Endothelial cell (in vitro differentiated cells): Measurements from ENCODE around the gene TTC23L. TPM values are rescaled to one million over a fixed set of nuclear protein-coding genes. Genes with fewer than 3 reads are reported as not detected.

Source experiments
- DNase-seq: peaks from one replicate; pipeline ENCODE4 v3.0.0; 2021; ENCODE audit warnings: low spot score
- H3K27ac Mint-ChIP-seq: one replicate; pipeline ENCODE4 v1.8.0; 2021; ENCODE audit warnings: mixed read lengths, inconsistent platforms; ENCODE audit not compliant: unreplicated experiment
- H3K27me3 Mint-ChIP-seq: one replicate; pipeline ENCODE4 v1.8.0; 2021; ENCODE audit warnings: mild to moderate bottlenecking, moderate library complexity, mixed read lengths, inconsistent platforms; ENCODE audit not compliant: unreplicated experiment
- H3K36me3 Mint-ChIP-seq: one replicate; pipeline ENCODE4 v1.8.0; 2021; ENCODE audit warnings: mild to moderate bottlenecking, low read depth, mixed read lengths, inconsistent platforms; ENCODE audit not compliant: unreplicated experiment
- H3K4me1 Mint-ChIP-seq: one replicate; pipeline ENCODE4 v1.8.0; 2021; ENCODE audit warnings: mild to moderate bottlenecking, mixed read lengths, inconsistent platforms; ENCODE audit not compliant: unreplicated experiment
- H3K4me3 Mint-ChIP-seq: one replicate; pipeline ENCODE4 v1.8.0; 2021; ENCODE audit warnings: mild to moderate bottlenecking, mixed read lengths, inconsistent platforms; ENCODE audit not compliant: unreplicated experiment
- H3K9me3 Mint-ChIP-seq: one replicate; pipeline ENCODE4 v1.8.0; 2021; ENCODE audit warnings: mixed read lengths, inconsistent platforms; ENCODE audit not compliant: unreplicated experiment
- total RNA-seq: library from RNA; stranded (reverse); fragmentation: NEBNext Ultra II Directional; extraction: Animal tissue kit (Norgen Biotek cat#: 25700); gene quantifications from one replicate; pipeline ENCODE4 v1.2.1, GENCODE V29; 2021; ENCODE audit not compliant: unreplicated experiment
- TF ChIP-seq, protein P1 (sequence below): fragments of 200-600 bp; sonication (generic); IDR thresholded peaks from one replicate; pipeline ENCODE4 v1.5.0; 2021; ENCODE audit warnings: antibody characterized with exemption; ENCODE audit not compliant: unreplicated experiment

TTC23L gene
- total RNA-seq, 1 donor from 2014 or later: 0.26 TPM

DNA sequence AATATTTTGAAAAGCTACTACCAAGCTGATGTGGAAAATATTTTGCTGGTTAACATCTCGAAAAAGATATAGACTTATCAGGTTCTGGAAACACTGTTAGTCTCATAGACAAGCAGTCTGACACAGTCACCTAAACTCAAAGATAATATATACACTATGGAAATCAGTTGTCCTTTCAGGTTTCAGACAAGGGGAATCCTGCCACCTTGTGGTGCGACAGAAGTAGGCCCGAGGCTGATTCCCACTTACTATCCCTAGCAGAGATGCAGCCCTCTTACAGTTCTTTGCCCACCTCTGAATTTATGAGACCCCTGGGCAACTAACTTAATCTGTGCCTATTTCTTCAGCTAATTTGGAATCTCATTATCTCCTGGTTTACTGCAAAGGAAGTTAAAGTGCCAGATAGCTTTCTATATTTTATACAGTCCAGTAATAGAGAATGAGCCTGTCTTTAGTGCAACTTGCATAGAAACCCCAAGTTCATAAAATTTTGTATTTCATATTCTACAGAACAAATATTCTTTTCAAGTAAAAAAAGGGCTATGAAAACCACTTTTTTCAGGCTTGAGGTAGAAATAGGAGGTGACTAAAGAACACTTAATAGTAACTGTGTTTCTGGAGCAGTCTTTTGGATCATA, 59.4 kb downstream of the TTC23L start:
- TF ChIP-seq, protein P1, sequence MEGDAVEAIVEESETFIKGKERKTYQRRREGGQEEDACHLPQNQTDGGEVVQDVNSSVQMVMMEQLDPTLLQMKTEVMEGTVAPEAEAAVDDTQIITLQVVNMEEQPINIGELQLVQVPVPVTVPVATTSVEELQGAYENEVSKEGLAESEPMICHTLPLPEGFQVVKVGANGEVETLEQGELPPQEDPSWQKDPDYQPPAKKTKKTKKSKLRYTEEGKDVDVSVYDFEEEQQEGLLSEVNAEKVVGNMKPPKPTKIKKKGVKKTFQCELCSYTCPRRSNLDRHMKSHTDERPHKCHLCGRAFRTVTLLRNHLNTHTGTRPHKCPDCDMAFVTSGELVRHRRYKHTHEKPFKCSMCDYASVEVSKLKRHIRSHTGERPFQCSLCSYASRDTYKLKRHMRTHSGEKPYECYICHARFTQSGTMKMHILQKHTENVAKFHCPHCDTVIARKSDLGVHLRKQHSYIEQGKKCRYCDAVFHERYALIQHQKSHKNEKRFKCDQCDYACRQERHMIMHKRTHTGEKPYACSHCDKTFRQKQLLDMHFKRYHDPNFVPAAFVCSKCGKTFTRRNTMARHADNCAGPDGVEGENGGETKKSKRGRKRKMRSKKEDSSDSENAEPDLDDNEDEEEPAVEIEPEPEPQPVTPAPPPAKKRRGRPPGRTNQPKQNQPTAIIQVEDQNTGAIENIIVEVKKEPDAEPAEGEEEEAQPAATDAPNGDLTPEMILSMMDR: peak; percentile 72
- H3K27ac Mint-ChIP-seq: no peak overlapping the region
- no peak overlapping the region for H3K4me3 Mint-ChIP-seq
- peak; percentile 69 for DNase-seq
- H3K36me3 Mint-ChIP-seq: no peaks in the 10 kb centered on the region
- H3K4me1 Mint-ChIP-seq: no peaks in the 10 kb centered on the region
- H3K9me3 Mint-ChIP-seq: no peaks in the 10 kb centered on the region
- no peaks in the 10 kb centered on the region for H3K27me3 Mint-ChIP-seq

- H3K27me3 Mint-ChIP-seq: no peaks in the 10 kb centered on the region
- no peak overlapping the region for H3K27ac Mint-ChIP-seq
- no peak overlapping the region for H3K4me3 Mint-ChIP-seq
- H3K4me1 Mint-ChIP-seq: no peaks in the 10 kb centered on the region
- H3K9me3 Mint-ChIP-seq: no peaks in the 10 kb centered on the region
- no peak for DNase-seq
- TF ChIP-seq, protein P1: no peak
- H3K36me3 Mint-ChIP-seq: no peaks in the 10 kb centered on the region
Observed at GRCh38 chr5:34899066-34899465, 60.1 kb downstream of the TTC23L start.

DNA sequence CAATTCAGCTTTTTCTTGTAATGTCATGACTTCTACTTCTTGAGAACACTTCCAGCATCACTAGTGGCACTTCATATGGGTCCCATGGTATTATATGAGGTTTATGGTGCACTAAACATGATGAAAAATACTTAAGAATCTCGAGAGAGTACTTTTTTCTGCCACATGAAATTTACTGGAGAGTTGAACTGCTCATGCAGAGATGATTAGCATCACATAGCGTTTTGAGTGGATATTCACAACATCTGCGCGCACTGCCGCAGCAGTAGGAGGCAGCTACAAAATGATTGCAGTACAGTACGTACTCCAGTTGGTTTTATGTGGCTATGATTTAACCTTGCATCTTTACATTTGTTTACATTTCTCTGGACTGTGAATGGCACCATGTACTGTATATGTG, 61.7 kb downstream of the TTC23L start:
- H3K9me3 Mint-ChIP-seq: no peaks in the 10 kb centered on the region
- H3K27me3 Mint-ChIP-seq: no peaks in the 10 kb centered on the region
- H3K4me1 Mint-ChIP-seq: no peaks in the 10 kb centered on the region
- no peak for DNase-seq
- H3K4me3 Mint-ChIP-seq: no peak overlapping the region
- H3K36me3 Mint-ChIP-seq: no peaks in the 10 kb centered on the region
- H3K27ac Mint-ChIP-seq: no peak overlapping the region
- TF ChIP-seq, protein P1: no peak

DNA sequence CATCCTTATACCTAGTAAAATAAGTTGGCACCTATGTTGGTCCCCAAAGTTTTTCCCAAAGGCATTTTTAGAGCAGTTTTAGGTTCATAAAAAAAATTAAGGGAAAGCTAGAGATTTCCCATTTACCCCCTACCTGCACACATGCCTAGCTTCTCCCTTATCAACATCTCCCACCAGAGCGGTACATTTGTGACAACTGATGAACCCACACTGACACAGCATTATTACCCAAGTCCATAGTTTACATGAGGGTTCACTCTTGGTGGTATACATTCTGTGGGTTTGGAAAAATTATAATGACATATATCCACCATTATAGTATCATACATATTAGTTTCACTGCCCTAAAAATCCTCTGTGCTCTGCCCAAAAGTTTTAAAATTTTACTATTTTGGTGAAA, 64.3 kb downstream of the TTC23L start:
- no peaks in the 10 kb centered on the region for H3K4me1 Mint-ChIP-seq
- DNase-seq: no peak
- H3K9me3 Mint-ChIP-seq: no peaks in the 10 kb centered on the region
- no peaks in the 10 kb centered on the region for H3K27me3 Mint-ChIP-seq
- no peaks in the 10 kb centered on the region for H3K36me3 Mint-ChIP-seq
- H3K27ac Mint-ChIP-seq: no peak overlapping the region
- TF ChIP-seq, protein P1: no peak
- no peak overlapping the region for H3K4me3 Mint-ChIP-seq

GRCh38 chr5:34905564-34905963, 66.6 kb downstream of the TTC23L start:
- Mint-ChIP-seq H3K27ac (no peak overlapping the region), H3K9me3 (no peaks in the 10 kb centered on the region), H3K4me3 (no peak overlapping the region), H3K27me3 (no peaks in the 10 kb centered on the region), H3K4me1 (no peaks in the 10 kb centered on the region), H3K36me3 (peaks cover 3% of the 10 kb centered on the region)
- DNase-seq: no peak
- TF ChIP-seq, protein P1: no peak
